ENCODE data around the gene CD244.

The CD244 gene

DNA sequence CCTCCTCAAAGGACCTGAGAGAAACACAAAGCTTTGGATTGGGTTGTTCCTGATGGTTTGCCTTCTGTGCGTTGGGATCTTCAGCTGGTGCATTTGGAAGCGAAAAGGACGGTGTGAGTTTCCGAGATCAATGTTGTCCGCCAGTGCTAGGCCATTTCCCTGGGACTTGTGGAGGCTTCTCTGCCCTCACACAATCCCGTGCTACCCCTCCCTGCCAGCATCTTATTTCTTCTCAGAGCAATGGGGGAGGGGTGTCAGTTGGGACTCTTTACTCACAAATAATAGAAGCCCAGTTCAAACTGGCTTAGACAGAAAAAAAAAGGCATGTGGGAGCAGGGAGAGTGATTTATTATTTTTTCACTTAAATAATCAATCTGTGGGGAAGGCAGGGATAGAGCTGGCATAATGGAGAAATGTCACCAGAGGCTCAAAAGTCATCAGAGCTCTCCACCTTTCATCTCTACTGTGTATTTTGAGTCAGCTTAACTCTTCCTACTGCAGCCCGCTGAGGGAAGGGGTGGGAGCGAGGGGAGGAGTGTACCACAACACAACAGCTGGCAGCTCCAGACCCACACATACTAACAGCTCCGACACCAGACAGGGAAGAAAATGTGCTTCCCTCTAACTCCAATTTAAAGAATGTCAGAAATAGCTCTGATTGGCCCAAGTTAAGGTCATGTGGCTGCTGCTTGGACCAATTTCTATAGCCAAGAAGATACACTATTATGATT is 44.3 kb downstream of the CD244 start:
- peak in 1 of 2 donors; percentile 3 for DNase-seq (ENCODE audit: low read depth in 2 of 2)
- no peak overlapping the region for H3K4me3 ChIP-seq (replicated peaks in 1 of 2; ENCODE audit: low read depth in 2 of 2, low read length in 2 of 2)
- TF ChIP-seq, protein P1, sequence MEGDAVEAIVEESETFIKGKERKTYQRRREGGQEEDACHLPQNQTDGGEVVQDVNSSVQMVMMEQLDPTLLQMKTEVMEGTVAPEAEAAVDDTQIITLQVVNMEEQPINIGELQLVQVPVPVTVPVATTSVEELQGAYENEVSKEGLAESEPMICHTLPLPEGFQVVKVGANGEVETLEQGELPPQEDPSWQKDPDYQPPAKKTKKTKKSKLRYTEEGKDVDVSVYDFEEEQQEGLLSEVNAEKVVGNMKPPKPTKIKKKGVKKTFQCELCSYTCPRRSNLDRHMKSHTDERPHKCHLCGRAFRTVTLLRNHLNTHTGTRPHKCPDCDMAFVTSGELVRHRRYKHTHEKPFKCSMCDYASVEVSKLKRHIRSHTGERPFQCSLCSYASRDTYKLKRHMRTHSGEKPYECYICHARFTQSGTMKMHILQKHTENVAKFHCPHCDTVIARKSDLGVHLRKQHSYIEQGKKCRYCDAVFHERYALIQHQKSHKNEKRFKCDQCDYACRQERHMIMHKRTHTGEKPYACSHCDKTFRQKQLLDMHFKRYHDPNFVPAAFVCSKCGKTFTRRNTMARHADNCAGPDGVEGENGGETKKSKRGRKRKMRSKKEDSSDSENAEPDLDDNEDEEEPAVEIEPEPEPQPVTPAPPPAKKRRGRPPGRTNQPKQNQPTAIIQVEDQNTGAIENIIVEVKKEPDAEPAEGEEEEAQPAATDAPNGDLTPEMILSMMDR (IDR thresholded peaks at IDR 0.05; ENCODE audit: low read depth, low read length) = no peak

DNA sequence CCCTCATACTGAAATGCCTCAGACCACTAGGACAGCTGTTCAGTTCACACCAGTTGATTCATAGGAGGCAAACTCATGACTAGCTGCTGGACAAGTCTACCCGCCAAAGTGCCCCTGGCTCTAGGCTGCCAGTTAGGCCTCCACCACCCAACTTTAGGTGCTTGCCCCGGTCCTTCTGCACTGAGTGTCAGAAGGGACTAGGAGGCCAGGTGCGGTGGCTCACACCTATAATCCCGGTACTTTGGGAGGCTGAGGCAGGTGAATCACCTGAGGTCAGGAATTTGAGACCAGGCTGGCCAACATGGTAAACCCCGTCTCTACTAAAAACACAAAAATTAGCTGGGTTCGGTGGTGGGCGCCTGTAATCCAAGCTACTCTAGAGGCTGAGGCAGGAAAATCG is 47.8 kb downstream of the CD244 start:
- TF ChIP-seq, protein P1 (IDR thresholded peaks at IDR 0.05; ENCODE audit: low read depth, low read length) = no peak
- no peak for DNase-seq (ENCODE audit: low read depth in 2 of 2)
- H3K4me3 ChIP-seq (replicated peaks in 1 of 2; ENCODE audit: low read depth in 2 of 2, low read length in 2 of 2) = no peak overlapping the region

DNA sequence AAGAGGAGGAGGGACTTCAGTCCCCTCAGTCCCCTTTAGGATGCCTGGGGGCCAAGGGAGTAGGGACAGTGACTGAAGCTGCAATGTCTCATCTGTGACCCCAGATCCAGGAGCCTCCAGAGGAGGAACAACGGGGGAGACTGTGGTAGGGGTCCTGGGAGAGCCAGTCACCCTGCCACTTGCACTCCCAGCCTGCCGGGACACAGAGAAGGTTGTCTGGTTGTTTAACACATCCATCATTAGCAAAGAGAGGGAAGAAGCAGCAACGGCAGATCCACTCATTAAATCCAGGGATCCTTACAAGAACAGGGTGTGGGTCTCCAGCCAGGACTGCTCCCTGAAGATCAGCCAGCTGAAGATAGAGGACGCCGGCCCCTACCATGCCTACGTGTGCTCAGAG is 48.4 kb downstream of the CD244 start:
- TF ChIP-seq, protein P1 (IDR thresholded peaks at IDR 0.05; ENCODE audit: low read depth, low read length) = no peak
- DNase-seq (ENCODE audit: low read depth in 2 of 2) = no peak
- H3K4me3 ChIP-seq (replicated peaks in 1 of 2; ENCODE audit: low read depth in 2 of 2, low read length in 2 of 2) = no peak overlapping the region

DNA sequence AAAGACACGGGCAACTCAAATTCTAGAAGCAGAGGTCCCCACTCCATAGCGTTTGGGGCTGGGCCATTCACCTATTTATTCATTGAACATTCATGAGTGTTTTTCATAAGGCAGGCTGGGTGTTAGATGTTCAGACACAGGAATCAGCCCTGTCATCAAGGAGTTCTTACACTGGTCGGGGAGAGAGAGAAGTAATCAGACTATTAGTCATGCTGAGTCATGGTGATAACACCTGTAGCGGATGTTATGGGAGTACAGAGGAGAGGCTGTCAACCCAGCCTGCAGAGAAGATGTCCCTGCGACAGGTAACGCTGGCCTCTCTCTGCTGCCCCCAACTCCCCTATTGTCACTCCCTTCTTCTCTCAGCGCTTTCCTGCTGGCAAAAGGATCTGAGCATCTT is 49.5 kb downstream of the CD244 start:
- DNase-seq (ENCODE audit: low read depth in 2 of 2) = no peak

DNA sequence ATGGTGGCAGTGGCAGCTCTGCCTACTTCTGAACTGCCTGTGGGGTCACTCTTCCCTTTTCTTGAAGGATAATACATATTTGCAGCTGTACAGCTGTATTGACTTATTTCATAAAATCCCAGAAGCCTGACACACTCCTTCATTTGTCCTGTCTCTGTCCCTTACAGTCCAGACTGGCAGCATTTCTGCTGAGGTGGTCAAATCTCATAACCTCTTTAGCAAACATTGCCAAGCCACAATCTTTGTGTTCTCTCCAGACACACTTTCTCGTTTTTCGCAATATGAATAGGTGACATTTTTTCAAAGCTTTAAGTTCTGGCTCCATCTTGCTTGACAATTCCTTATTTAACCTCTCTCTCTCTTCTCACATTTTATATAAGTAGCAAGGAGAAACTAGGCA is 51.5 kb downstream of the CD244 start:
- no peak overlapping the region for H3K4me3 ChIP-seq (replicated peaks in 1 of 2; ENCODE audit: low read depth in 2 of 2, low read length in 2 of 2)
- TF ChIP-seq, protein P1 (IDR thresholded peaks at IDR 0.05; ENCODE audit: low read depth, low read length) = no peak
- DNase-seq (ENCODE audit: low read depth in 2 of 2) = no peak

More for the DNA sequence above, 49.5 kb downstream of the CD244 start:
- H3K4me3 ChIP-seq (replicated peaks in 1 of 2; ENCODE audit: low read depth in 2 of 2, low read length in 2 of 2) = no peak overlapping the region
- TF ChIP-seq, protein P1 (IDR thresholded peaks at IDR 0.05; ENCODE audit: low read depth, low read length) = no peak

DNA sequence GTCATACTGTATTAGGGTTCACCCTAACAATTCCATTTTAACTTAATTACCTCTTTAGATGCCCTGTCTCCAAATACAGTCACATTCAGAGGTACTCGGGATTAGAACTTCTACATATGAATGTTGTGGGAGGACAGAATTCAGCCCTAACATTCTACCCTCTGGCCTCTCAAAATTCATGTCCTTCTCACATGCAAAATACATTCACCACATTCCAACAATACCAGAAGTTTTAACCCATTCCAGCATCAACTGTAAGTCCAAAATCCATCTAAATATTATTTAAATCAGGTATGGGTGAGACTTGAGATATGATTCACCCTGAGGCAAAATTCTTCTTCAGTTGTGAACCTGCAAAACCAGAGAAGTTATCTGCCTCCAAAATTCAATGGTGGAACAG is 52.2 kb downstream of the CD244 start:
- peak in 1 of 2 donors; percentile 5 for DNase-seq (ENCODE audit: low read depth in 2 of 2)
- no peak overlapping the region for H3K4me3 ChIP-seq (replicated peaks in 1 of 2; ENCODE audit: low read depth in 2 of 2, low read length in 2 of 2)
- TF ChIP-seq, protein P1 (IDR thresholded peaks at IDR 0.05; ENCODE audit: low read depth, low read length) = no peak

DNA sequence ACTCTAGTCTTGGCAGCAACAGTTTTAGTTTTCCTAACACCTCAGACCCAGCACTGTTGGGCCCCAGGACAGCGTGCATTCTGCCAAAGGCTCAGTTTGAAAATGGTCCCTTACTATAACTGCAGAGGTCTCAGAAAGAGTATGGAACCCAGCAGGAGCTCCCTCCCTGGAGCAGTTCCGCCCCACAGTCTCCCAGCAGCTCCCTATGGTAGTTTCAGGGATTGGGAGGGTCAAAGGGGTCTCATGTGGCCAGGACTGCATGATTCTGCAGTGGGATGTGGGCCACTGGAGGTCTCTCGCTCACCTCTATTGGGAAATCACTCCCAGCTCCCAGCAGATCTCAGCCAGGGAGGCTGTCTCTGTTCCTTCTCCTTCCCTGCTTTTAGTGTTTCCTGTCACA is 54.4 kb downstream of the CD244 start:
- TF ChIP-seq, protein P1 (IDR thresholded peaks at IDR 0.05; ENCODE audit: low read depth, low read length) = no peak
- DNase-seq (ENCODE audit: low read depth in 2 of 2) = no peak
- H3K4me3 ChIP-seq (replicated peaks in 1 of 2; ENCODE audit: low read depth in 2 of 2, low read length in 2 of 2) = no peak overlapping the region

Measured in cardiac fibroblast (primary cell).